SK-N-SH (cell line): Measurements from ENCODE around the gene CRYBG1.

Source experiments
- EP300 ChIP-seq, 2 experiments: IDR thresholded peaks; 2 replicates each; pipeline versions ENCODE4 v1.4.0 to v1.6.1; 2012; ENCODE audit warnings: borderline replicate concordance in 1 of 2, low read depth in 1 of 2, low read length in 1 of 2
- EZH2phosphoT487 ChIP-seq: fragments of 200-600 bp; sonication (generic); IDR thresholded peaks from 2 replicates; pipeline ENCODE4 v1.6.1; 2017; ENCODE audit warnings: low read depth, mixed run types, mild to moderate bottlenecking, antibody characterized with exemption, moderate library complexity, borderline replicate concordance
- TF ChIP-seq, protein P1 (sequence below): fragments of 200-600 bp; sonication (generic); IDR thresholded peaks from 2 replicates; pipeline ENCODE4 v1.6.1; 2017; ENCODE audit warnings: antibody characterized with exemption, mild to moderate bottlenecking, moderate library complexity
- TF ChIP-seq, protein P2 (sequence below): IDR thresholded peaks from 2 replicates; pipeline ENCODE4 v1.6.1; 2012; ENCODE audit warnings: mild to moderate bottlenecking, low read depth, low read length, moderate library complexity

DNA sequence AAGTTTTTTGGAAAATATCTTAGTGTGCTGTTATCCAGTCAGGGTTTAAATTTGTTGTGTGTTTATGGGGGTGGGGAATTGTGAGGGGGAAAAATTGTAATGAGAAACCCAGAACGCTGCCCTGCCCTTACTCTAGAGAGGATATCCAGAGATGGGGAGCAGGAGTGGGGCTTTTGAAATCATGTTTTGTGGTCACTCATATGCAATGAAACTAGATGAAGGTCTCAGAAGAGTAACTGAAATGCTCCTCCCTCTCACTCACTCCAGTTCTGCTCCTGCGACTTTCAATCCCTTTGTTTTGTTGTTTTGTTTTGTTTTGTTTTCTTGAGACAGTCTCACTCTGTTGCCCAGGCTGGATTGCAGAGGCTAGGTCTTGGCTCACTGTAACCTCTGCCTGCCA, 100.0 kb downstream of the CRYBG1 start:
- TF ChIP-seq, protein P1, sequence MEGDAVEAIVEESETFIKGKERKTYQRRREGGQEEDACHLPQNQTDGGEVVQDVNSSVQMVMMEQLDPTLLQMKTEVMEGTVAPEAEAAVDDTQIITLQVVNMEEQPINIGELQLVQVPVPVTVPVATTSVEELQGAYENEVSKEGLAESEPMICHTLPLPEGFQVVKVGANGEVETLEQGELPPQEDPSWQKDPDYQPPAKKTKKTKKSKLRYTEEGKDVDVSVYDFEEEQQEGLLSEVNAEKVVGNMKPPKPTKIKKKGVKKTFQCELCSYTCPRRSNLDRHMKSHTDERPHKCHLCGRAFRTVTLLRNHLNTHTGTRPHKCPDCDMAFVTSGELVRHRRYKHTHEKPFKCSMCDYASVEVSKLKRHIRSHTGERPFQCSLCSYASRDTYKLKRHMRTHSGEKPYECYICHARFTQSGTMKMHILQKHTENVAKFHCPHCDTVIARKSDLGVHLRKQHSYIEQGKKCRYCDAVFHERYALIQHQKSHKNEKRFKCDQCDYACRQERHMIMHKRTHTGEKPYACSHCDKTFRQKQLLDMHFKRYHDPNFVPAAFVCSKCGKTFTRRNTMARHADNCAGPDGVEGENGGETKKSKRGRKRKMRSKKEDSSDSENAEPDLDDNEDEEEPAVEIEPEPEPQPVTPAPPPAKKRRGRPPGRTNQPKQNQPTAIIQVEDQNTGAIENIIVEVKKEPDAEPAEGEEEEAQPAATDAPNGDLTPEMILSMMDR, result no peak
- TF ChIP-seq EP300 (IDR thresholded peaks at IDR 0.05; ENCODE audit: borderline replicate concordance in 1 of 2, low read depth in 1 of 2, low read length in 1 of 2) (no peak), EZH2phosphoT487 (no peak)
- TF ChIP-seq, protein P2, sequence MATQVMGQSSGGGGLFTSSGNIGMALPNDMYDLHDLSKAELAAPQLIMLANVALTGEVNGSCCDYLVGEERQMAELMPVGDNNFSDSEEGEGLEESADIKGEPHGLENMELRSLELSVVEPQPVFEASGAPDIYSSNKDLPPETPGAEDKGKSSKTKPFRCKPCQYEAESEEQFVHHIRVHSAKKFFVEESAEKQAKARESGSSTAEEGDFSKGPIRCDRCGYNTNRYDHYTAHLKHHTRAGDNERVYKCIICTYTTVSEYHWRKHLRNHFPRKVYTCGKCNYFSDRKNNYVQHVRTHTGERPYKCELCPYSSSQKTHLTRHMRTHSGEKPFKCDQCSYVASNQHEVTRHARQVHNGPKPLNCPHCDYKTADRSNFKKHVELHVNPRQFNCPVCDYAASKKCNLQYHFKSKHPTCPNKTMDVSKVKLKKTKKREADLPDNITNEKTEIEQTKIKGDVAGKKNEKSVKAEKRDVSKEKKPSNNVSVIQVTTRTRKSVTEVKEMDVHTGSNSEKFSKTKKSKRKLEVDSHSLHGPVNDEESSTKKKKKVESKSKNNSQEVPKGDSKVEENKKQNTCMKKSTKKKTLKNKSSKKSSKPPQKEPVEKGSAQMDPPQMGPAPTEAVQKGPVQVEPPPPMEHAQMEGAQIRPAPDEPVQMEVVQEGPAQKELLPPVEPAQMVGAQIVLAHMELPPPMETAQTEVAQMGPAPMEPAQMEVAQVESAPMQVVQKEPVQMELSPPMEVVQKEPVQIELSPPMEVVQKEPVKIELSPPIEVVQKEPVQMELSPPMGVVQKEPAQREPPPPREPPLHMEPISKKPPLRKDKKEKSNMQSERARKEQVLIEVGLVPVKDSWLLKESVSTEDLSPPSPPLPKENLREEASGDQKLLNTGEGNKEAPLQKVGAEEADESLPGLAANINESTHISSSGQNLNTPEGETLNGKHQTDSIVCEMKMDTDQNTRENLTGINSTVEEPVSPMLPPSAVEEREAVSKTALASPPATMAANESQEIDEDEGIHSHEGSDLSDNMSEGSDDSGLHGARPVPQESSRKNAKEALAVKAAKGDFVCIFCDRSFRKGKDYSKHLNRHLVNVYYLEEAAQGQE, result no peak
